HG02885 (cell line): ENCODE data around the gene DAGLA.
A peak's percentile ranks its signal among the peaks of the same experiment; 100 is the strongest.
"Not testable (repeated sequence)": the region's sequence is repeated elsewhere in the genome, so short reads cannot be mapped to it uniquely, and the experiment has no call there.

Experiments used
- ATAC-seq: cut with Tn5 transposase; IDR thresholded peaks from one replicate; pipeline ENCODE4 v1.9.1; 2021; ENCODE audit warnings: mild to moderate bottlenecking; ENCODE audit not compliant: unreplicated experiment, poor library complexity

The DAGLA gene, protein sequence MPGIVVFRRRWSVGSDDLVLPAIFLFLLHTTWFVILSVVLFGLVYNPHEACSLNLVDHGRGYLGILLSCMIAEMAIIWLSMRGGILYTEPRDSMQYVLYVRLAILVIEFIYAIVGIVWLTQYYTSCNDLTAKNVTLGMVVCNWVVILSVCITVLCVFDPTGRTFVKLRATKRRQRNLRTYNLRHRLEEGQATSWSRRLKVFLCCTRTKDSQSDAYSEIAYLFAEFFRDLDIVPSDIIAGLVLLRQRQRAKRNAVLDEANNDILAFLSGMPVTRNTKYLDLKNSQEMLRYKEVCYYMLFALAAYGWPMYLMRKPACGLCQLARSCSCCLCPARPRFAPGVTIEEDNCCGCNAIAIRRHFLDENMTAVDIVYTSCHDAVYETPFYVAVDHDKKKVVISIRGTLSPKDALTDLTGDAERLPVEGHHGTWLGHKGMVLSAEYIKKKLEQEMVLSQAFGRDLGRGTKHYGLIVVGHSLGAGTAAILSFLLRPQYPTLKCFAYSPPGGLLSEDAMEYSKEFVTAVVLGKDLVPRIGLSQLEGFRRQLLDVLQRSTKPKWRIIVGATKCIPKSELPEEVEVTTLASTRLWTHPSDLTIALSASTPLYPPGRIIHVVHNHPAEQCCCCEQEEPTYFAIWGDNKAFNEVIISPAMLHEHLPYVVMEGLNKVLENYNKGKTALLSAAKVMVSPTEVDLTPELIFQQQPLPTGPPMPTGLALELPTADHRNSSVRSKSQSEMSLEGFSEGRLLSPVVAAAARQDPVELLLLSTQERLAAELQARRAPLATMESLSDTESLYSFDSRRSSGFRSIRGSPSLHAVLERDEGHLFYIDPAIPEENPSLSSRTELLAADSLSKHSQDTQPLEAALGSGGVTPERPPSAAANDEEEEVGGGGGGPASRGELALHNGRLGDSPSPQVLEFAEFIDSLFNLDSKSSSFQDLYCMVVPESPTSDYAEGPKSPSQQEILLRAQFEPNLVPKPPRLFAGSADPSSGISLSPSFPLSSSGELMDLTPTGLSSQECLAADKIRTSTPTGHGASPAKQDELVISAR

DNA sequence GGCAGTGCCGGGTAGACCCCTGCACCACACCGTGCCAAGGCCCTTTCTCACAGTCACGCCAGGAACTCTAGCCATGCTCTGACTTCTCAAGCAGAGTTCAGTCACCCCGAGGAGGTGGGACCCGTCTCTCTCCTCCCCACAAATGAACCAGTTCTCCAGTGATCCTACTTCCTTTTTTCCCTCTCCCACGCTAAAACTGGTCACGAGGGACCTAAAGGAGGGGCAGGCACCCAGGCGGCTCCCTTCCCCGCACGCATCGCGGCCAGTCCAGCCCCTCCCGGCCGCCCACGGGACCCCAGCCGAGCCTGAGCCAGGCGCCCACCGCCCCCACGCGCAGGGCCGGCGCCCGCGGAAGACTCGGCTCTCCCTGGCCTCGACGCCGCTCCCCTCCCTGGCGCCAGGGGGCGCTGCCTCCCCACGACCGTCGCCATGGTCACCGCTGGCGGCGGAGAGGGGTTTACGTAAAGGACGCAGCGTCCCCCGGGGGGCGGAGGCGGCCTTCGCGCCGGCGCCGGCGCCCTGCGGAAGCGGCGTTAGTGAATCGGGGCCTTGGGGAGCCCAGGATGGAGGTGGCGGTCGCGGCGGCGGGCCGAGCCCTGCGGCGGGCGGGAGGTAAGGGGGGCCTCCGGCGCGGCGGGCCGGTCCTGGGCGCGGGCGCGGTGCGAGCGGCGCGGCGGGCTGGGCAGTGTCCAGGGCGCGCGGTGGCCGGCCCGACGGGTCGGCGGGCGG, at the start of gene DAGLA:
TSS of gene DAGLA (plus strand) at position 499 of the 729 bp plus-strand sequence. CDS start 39,765 bp downstream, outside the sequence.
- peak; percentile 51 for ATAC-seq

DNA sequence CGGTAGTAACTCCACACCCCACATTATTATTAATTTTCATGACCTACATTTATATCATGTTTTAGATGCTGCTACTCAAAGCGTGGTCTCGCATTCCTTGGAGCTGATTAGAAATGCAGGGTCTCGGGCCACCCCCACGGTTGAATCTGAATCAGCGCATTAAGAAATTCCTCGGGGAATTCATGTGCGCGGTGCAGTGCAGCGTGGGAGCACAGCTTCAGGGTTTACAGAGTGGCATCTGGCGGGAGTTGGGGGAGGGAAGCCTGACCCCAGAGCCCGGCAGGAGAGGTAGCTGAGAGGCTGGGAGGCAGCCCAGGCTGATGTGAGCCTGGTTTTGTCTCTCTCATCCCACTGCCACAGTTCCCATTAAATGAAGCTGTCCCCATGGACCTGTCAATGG, 48.1 kb upstream of the DAGLA start:
- ATAC-seq = no peak

DNA sequence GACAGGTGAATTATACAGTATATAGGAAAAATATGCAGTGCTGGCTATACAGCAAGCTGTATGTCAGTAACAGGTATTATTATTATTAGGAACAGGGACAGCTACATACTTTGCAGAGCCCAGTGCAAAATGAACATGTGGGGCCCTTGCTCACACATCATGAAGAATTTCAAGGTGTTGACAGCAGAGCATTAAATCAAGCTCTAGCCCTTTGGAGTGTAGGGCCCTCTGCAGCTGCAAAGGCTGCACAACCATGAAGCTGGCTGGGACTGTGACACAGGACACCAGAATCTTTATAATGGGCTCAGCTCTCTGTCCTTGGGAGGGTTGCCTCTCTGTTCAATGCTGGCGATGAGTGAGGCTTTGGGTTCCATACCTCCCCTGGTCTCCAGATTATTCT, 44.9 kb upstream of the DAGLA start:
- ATAC-seq = no peak

DNA sequence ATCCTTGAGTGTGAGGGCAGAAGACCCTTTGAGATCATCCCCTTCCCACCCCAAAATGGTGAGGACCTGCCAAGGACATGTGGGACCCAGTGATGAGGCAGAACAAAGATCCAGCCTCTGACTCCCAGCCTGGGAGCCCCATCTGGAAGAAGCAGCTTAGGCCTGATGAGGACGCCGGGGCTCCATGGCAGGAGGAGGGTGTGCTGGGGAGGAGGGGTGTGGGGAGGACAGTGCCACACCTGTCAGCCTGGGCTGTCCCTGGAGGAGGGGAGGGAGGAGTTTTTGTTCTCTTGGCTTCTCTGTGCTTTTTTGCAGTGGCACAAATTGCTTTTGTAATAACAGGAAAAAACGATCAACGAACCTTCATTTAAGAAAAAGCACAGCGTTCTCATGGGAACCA, 44.4 kb upstream of the DAGLA start:
- no peak for ATAC-seq

DNA sequence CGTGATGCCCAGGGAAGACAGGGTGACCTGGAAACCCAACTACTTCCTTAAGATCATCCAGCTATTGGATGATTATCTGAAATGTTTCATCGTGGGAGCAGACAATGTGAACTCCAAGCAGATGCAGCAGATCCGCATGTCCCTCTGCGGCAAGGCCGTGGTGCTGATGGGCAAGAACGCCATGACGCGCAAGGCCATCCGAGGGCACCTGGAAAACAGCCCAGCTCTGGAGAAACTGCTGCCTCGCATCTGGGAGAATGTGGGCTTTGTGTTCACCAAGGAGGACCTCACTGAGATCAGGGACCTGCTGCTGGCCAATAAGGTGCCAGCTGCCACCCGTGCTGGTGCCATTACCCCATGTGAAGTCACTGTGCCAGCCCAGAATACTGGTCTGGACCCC, 43.5 kb upstream of the DAGLA start:
- ATAC-seq = no peak

DNA sequence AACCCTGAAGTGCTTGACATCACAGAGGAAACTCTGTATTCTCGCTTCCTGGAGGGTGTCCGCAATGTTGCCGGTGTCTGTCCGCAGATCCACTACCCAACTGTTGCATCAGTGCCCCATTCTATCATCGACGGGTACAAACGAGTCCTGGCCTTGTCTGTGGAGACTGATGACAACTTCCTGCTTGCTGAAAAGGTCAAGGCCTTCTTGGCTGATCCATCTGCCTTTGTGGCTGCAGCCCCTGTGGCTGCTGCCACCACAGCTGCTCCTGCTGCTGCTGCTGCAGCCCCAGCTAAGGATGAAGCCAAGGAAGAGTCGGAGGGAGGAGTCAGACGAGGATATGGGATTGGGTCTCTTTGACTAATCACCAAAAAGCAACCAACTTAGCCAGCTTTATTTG, 42.9 kb upstream of the DAGLA start:
- ATAC-seq = no peak

DNA sequence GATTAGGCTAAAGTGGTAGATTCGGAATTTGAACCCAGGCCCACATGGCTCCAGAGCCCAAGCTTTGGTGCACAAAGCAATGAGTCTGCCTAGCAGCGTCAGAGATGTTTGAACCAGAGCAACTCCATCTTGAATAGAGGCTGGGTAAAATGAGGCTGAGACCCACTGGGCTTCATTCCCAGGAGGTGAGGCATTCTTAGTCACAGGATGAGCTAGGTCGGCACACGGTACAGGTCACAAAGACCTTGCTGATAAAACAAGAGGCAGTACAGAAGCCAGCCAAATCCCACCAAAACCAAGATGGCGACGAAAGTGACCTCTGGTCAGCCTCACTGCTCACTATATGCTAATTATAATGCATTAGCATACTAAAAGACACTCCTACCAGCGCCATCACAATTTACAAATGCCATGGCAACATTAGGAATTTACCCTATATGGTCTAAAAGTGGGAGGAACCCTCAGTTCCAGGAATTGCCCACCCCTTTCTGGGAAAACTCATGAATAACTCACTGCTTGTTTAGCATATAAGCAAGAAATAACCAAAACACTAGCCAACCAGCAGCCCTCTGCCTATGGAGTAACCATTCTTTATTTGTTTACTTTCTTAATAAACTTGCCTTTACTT, 40.3 kb upstream of the DAGLA start:
- no peak for ATAC-seq

DNA sequence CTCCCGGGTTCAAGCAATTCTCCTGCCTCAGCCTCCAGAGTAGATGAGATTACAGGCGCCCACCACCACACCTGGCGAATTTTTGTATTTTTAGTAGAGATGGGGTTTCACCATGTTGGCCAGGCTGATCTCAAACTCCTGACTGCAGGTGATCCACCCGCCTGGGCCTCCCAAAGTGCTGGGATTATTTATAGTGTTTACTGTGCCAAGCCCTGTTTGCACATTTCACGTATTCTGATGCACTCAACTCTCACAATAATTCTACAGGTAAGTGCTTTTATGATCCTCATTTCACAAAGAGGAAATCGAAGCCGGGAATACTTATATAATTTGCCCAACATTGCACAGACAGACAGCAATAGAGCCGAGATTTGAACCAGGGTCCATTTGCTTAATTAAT, 38.0 kb upstream of the DAGLA start:
- no peak for ATAC-seq

DNA sequence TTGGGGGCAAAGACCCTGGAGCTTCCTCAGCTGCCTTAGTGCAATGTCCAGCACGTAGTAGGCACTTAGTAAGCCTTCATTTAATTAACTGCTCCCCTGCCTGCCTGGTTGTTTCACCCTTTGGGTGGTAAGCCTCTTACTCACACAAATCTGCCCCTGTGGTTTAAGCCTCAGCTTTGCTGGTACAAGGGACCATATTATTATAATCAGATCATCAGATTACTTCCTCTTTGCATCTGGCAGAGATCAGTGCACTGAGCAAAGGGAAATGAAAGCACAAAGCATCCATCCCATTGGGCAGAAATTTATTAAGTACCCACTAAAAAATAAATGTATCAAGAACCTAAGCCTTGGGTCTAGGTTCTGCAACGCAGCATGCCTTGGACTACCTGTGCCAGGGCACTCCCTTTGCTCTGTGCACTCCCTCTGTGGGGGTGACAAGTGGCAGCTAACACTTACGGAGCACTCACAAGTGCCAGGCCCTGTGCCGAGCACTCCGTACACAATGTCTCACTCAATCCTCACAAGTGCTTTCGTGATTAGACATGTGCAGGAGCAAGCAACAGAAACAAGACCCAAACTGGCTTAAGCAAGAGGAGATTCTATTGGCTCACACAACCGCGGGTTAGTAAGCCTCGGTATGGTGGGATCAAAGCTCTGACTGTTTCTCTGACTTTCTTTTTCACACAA, 34.9 kb upstream of the DAGLA start:
- ATAC-seq = no peak

DNA sequence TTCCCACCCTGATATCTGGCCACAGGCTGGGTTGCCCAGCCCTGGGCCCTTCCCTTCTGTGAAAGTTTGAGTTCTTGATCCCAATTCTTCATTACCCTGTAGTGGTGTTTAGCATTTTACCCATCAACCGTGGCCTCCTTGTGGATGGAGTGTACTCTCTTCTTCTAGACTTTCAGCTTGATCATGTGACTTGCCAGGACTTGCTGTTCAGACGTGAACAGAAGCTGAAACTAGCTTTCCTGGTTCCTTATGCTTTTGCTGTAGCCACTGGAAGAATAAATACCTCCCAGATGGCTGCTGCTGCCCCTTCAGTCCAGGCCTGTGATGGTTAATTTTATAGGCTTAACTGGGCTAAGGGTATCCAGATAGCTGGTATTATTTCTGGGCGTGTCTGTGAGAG, 32.7 kb upstream of the DAGLA start:
- ATAC-seq = no peak

DNA sequence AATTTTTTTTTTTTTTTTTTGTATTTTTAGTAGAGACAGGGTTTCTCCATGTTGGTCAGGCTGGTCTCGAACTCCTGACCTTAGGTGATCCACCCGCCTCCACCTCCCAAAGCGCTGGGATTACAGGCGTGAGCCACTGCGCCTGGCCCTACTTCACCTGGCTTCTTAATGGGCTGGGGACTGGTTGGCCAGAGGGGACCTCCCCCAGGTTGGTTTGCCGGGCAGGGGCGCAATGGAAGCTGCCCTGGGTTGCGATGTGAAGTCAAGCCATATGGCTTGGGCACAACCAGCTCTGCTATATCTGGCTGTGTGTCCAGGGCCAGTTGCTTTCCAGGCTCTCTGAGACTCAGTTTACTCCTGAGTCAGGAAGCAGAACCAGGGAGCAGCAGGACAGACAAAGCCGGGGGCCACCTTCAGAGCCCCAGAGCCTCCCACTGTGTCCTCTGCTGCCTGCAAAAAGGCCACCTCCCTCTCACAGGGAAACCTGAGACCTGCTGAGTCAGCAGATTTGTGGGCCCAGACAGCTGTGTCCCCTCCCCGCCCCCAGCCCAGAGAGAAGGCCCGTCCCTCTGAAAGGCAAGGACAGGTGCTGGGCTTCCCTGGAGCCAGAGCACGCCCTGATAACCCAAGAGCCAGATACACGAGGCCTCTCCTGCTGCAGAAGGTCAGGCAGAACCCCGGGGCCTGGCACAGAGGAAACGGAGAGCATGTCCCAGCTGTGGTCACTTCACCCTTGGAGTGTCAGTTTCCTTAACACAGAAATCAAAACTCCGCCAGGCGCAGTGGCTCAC, 29.2 kb upstream of the DAGLA start:
- no peak for ATAC-seq

DNA sequence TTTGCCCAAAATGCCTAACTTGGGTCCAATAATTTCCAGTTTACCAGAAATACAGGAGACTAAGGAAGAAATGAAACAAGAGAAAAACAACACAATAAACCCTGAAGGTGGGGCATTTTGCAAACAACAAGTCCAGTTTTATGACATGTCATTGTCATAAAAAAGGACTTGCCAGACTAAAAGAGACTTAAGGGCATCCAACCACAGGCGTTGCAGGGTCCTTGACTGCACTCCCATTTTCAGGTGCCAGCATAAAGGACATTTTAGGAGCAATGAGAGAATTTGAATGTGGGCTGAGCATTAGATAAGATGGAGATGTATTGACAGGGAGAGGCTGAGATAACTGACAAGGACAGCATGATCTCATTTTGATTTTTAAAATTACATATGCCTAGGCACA, 28.1 kb upstream of the DAGLA start:
- ATAC-seq = no peak

DNA sequence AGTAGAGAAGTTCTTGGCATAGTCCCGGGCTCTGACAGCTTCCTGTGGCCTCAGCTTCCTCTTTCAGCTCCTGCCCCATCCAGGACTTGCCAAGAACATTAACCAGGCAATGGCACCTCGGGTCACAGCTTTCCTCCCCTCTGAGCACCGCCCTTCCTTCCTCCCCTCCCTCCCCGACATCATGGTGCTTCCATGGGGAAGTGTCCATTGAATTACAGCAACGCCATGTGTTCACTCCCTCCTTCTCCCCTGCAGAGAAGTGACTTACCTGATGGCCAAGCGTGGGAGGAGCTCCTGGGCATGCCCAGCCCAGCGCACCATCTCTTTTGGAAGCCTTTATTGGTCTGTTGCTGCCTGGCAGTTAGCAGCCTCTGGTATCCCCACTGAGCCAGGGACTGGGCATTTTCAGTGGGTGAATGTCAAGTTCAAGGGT, 25.8 kb upstream of the DAGLA start:
- no peak for ATAC-seq

DNA sequence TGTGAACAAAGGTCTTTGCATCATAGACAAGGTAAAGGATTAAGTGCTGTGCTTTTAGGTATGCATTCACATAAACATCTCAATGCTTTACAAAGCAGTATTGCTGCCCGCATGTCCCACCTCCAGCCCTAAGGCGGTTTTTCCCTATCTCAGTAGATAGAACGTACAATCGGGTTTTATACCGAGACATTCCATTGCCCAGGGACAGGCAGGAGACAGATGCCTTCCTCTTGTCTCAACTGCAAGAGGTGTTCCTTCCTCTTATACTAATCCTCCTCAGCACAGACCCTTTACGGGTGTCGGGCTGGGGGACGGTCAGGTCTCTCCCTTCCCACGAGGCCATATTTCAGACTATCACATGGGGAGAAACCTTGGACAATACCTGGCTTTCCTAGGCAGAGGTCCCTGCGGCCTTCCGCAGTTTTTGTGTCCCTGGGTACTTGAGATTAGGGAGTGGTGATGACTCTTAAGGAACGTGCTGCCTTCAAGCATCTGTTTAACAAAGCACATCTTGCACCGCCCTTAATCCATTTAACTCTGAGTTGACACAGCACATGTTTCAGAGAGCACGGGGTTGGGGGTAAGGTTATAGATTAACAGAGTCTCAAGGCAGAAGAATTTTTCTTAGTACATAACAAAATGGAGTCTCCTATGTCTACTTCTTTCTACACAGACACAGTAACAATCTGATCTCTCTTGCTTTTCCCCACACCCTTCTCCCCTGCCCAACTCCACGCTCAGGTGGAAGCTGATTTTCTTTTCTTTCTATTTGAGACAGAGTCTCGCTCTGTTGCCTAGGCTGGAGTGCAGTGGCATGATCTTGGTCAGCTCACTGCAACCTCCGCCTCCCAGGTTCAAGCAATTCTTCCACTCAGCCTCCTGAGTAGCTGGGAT, 24.7 kb upstream of the DAGLA start:
- ATAC-seq = not testable (repeated sequence)

DNA sequence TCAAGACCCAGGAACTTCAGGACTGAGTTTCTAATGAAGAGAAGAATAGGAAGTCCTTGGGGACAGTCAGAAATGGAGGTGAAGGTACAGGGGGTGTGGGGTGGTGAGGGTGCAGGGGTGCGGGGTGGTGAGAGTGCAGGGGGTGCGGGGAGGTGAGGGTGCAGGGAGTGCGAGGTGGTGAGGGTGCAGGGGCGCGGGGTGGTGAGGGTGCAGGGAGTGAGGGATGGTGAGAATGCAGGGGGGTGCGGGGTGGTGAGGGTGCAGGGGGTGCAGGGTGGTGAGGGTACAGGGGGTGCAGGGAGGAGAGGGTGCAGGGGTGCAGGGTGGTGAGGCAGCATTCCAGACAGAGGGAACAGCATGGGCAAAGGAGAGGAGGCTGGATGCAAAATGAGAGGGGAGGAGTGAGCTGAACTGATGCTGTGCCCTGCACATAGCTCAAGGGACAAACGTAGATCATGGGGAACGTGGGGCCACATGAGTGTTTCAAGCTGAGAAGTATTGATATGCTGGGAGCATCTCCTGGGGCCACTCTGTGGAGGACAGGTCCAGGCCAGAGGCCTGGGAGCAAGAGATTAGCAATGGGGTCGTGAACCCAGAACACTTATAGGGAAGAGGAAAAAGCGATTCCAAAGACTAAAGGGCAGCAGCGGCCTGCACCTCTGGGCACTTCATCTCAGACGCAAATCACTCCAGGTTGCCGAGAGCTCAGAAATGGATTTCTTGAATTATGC, 23.7 kb upstream of the DAGLA start:
- ATAC-seq = no peak

DNA sequence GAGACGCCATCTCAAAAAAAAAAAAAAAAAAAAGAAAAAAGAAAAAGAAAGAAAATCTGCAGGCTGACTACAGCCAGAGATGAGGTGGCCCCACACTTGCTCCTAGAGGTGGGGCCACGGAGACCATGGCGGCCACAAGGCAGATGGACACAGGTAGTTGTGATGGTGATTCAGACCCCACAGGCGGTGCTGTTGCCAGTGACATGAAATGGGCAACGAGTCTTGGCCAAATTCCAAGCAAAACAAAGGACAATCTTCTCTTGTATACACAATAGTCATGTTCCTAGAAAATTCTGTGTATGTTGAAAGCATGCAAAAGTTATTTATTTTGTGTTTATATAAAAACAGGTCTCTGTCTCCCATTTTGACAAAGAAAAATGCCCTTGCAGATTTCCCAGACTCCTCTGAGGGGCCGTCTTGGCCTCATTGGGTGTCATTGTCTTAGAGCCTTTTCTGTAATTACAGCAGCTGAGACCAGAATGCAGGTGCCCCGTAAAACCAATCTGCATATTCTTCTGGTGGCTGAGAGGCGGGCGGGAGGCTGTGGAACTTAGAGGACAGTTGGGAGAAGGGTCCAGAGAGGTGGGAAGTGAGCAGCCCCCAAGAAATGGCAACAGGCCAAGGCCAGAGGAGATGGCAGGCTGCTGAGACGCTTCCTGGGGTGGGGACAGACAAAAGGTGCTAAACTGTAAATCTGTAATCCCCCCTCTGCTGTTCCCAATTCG, 22.5 kb upstream of the DAGLA start:
- no peak for ATAC-seq
